Keratinocyte (primary cell): ENCODE results near the gene MOGAT1. TPM values are rescaled to one million over a fixed set of nuclear protein-coding genes. Genes with fewer than 3 reads are reported as not detected.

Experiments
- DNase-seq: peaks from one replicate; pipeline ENCODE4 v3.0.0-alpha.2; 2011; ENCODE audit warnings: low read depth, missing footprints, low spot score
- FAIRE-seq: peaks from 2 replicates; lab custom pipeline; 2011; peaks lifted over from hg19 to GRCh38; lab: Jason Lieb, UNC
- H2AFZ ChIP-seq: 2 replicates; pipeline ENCODE4 v1.6.0; 2012; ENCODE audit warnings: low read length, control low read depth, inconsistent platforms; ENCODE audit not compliant: control insufficient read depth
- H3K27ac ChIP-seq: 2 replicates; pipeline ENCODE4 v1.5.1; 2011; ENCODE audit warnings: low read length; ENCODE audit not compliant: control insufficient read depth, insufficient read depth
- H3K27me3 ChIP-seq: 3 replicates; pipeline ENCODE4 v1.6.0; 2011; ENCODE audit warnings: low read length; ENCODE audit not compliant: control insufficient read depth, insufficient read depth; ENCODE audit errors: extremely low read depth
- H3K36me3 ChIP-seq, 2 experiments: 2 replicates in 1 of 2; 3 replicates in 1 of 2; pipeline ENCODE4 v1.5.1; 2011; ENCODE audit warnings: low read length in 2 of 2, mild to moderate bottlenecking in 1 of 2; ENCODE audit not compliant: control insufficient read depth in 2 of 2, insufficient read depth in 2 of 2; ENCODE audit errors: extremely low read depth in 1 of 2
- H3K4me1 ChIP-seq: 3 replicates; pipeline ENCODE4 v1.5.1; 2011; ENCODE audit warnings: low read length; ENCODE audit not compliant: control insufficient read depth, insufficient read depth; ENCODE audit errors: extremely low read depth
- H3K4me2 ChIP-seq: 3 replicates; pipeline ENCODE4 v1.6.0; 2011; ENCODE audit warnings: low read depth, low read length; ENCODE audit not compliant: control insufficient read depth, insufficient read depth; ENCODE audit errors: extremely low read depth
- H3K4me3 ChIP-seq, 3 experiments: fragments of 200-600 bp in 1 of 3; sonication (generic) in 1 of 3; 2 replicates in 2 of 3; 3 replicates in 1 of 3; pipeline ENCODE4 v1.5.1; 2011 to 2016; ENCODE audit warnings: low read length in 3 of 3, mild to moderate bottlenecking in 3 of 3, control low read depth in 2 of 3, inconsistent platforms in 1 of 3, low read depth in 1 of 3, mixed read lengths in 1 of 3, mixed run types in 1 of 3, moderate library complexity in 1 of 3; ENCODE audit not compliant: control insufficient read depth in 2 of 3, insufficient read depth in 2 of 3; ENCODE audit errors: extremely low read depth in 1 of 3
- H3K79me2 ChIP-seq: 2 replicates; pipeline ENCODE4 v1.6.0; 2012; ENCODE audit warnings: low read length; ENCODE audit not compliant: control insufficient read depth, insufficient read depth
- H3K9ac ChIP-seq: 3 replicates; pipeline ENCODE4 v1.6.0; 2011; ENCODE audit warnings: low read length; ENCODE audit not compliant: control insufficient read depth, insufficient read depth; ENCODE audit errors: extremely low read depth
- H3K9me1 ChIP-seq: 3 replicates; pipeline ENCODE4 v1.6.0; 2011; ENCODE audit warnings: low read length; ENCODE audit not compliant: control insufficient read depth, insufficient read depth; ENCODE audit errors: extremely low read depth
- H3K9me3 ChIP-seq: 2 replicates; pipeline ENCODE4 v1.5.1; 2012; ENCODE audit warnings: low read depth, low read length; ENCODE audit not compliant: control insufficient read depth
- H4K20me1 ChIP-seq: 3 replicates; pipeline ENCODE4 v1.6.0; 2011; ENCODE audit warnings: low read length; ENCODE audit not compliant: control insufficient read depth, insufficient read depth; ENCODE audit errors: extremely low read depth
- CTCF ChIP-seq, 3 experiments: IDR thresholded peaks in 1 of 3; conservative IDR thresholded peaks in 1 of 3; optimal IDR thresholded peaks in 1 of 3; 2 replicates in 2 of 3; 3 replicates in 1 of 3; pipeline versions ENCODE3 to v1.5.1; 2011; ENCODE audit warnings: low read length in 3 of 3, mild to moderate bottlenecking in 3 of 3, moderate library complexity in 2 of 3, control low read depth in 1 of 3, inconsistent platforms in 1 of 3; ENCODE audit not compliant: insufficient read depth in 2 of 3; ENCODE audit errors: extremely low read depth in 1 of 3
- EZH2 ChIP-seq: IDR thresholded peaks from one replicate; pipeline ENCODE4 v1.6.1; 2012; ENCODE audit warnings: inconsistent platforms, mild to moderate bottlenecking, low read length, moderate library complexity
- dilution Hi-C: fragments of 300-500 bp; cut with MboI; formaldehyde crosslinking; loops from one replicate; pipeline ENCODE4 v1.7.0; 2020; ENCODE audit warnings: low sequenced_read_pairs; ENCODE audit not compliant: extremely low pct_ligation_motif_present
- polyA plus RNA-seq, 5 experiments: library from polyadenylated mRNA; depleted of rRNA in 3 of 5; stranded (reverse) in 3 of 5; stranded (forward) in 1 of 5; unstranded in 1 of 5; fragments of >200 nt; gene quantifications; 1 replicate in 1 of 5; 2 replicates in 3 of 5; 3 replicates in 1 of 5; pipeline versions ENCODE4 v1.2.1 to v1.2.3, GENCODE V29; 2011 to 2012; ENCODE audit warnings: missing spikeins in 2 of 5, low read depth in 1 of 5, low replicate concordance in 1 of 5

MOGAT1 gene
- polyA plus RNA-seq, 1 donor (not counting 4 experiments of a cell fraction or from before 2014, with no cell fraction given), result not detected

DNA sequence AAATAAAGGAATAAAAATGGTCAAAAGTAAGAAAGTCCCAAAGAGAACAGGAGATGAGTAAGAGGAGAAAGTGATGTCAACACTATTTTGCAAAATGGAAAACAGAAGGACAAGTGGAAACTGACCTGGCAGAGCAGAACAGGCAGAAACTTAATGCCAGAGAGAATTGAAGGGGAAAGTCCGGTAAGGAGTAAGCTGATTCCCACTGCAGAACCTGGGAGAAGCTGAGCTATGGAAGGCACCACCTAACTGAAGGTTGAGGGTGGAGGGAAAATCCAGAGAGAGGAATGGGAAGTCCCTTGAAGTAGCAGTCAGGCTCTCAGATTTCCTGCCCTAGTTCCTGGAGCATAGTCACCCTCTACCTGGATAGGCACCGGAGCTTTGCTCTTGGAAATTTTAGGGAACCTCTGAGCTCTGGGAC is 59.8 kb downstream of the MOGAT1 start:
- H3K79me2 ChIP-seq, result no peaks in the 10 kb centered on the region
- no peak overlapping the region for H3K4me2 ChIP-seq
- no peak overlapping the region for H3K4me3 ChIP-seq
- TF ChIP-seq CTCF (optimal IDR thresholded peaks at IDR 0.05 in 1 of 3, IDR thresholded peaks at IDR 0.05 in 1 of 3, conservative IDR thresholded peaks at IDR 0.05 in 1 of 3; ENCODE audit: extremely low read depth in 1 of 3, insufficient read depth in 2 of 3, low read length in 3 of 3) (no peak), EZH2 (no peak)
- no peaks in the 10 kb centered on the region for H3K9me3 ChIP-seq
- no peak overlapping the region for H3K27ac ChIP-seq
- H4K20me1 ChIP-seq, result no peaks in the 10 kb centered on the region
- no peak for DNase-seq
- no peak overlapping the region for H3K9ac ChIP-seq
- no peaks in the 10 kb centered on the region for H3K9me1 ChIP-seq
- dilution Hi-C loops, result no loop called here
- no peaks in the 10 kb centered on the region for H3K36me3 ChIP-seq
- FAIRE-seq, result no peak
- no peaks in the 10 kb centered on the region for H3K27me3 ChIP-seq
- H2AFZ ChIP-seq, result no peak overlapping the region
- H3K4me1 ChIP-seq, result no peaks in the 10 kb centered on the region

DNA sequence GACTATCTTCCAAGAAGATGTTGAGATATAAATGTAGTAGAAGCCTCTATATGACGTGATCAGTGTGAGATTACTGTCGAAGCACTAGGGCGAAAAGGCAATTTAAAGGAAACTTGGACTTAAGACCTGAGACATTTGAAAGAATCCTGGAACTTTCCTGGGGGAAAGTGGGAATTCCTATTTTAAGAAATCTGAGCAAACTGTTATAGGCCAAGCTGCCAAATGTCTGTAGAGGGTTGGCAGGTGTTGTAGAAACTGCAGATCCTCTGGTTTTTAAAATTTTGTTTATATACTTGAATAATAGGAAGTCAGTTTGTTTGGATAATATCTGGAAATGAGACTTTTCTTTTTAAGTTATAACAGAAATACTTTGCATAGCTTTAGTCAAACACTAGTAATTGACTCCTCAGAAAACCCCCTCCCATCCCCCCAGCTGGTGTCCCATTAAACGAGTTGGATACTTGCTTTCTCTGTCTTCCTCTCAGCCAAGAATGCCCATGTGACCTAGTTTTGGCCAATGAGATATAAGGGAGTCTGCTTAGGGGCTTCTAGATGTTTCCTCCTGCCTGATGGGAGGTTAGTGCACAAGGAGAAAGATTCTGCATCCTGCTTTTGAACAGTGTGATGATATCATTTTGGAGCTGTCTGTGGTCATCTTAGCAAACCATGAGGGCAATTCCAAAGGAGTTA is 61.2 kb downstream of the MOGAT1 start:
- no peaks in the 10 kb centered on the region for H3K27me3 ChIP-seq
- H3K4me1 ChIP-seq, result no peaks in the 10 kb centered on the region
- no peaks in the 10 kb centered on the region for H4K20me1 ChIP-seq
- FAIRE-seq (no peak), DNase-seq (no peak)
- TF ChIP-seq CTCF (optimal IDR thresholded peaks at IDR 0.05 in 1 of 3, IDR thresholded peaks at IDR 0.05 in 1 of 3, conservative IDR thresholded peaks at IDR 0.05 in 1 of 3; ENCODE audit: extremely low read depth in 1 of 3, insufficient read depth in 2 of 3, low read length in 3 of 3) (no peak), EZH2 (no peak)
- no peak overlapping the region for H3K27ac ChIP-seq
- H3K9me3 ChIP-seq, result no peaks in the 10 kb centered on the region
- dilution Hi-C loops, result no loop called here
- H2AFZ ChIP-seq, result no peak overlapping the region
- no peak overlapping the region for H3K4me3 ChIP-seq
- H3K9me1 ChIP-seq, result no peaks in the 10 kb centered on the region
- no peaks in the 10 kb centered on the region for H3K36me3 ChIP-seq
- no peak overlapping the region for H3K4me2 ChIP-seq
- H3K79me2 ChIP-seq, result no peaks in the 10 kb centered on the region
- no peak overlapping the region for H3K9ac ChIP-seq
